ENCODE data around the gene CD300LD. TPM values are rescaled to one million over a fixed set of nuclear protein-coding genes. Genes with fewer than 3 reads are reported as not detected.

CD300LD gene
- total and polyA plus RNA-seq, 2 of the 8 experiments (the other 6 are each of a cell fraction or from before 2014, with no cell fraction given): not detected

- Histone ChIP-seq H3K14ac (ENCODE audit: insufficient read length) (no peak overlapping the region), H2BK120ac (replicated peaks; ENCODE audit: low read depth, low read length) (no peak overlapping the region), H3K18ac (ENCODE audit: extremely low read depth, low read length) (no peak overlapping the region), H3K4me1 (replicated peaks in 1 of 4; ENCODE audit: control insufficient read depth in 3 of 4, insufficient read depth in 4 of 4, low read length in 3 of 4) (no peaks in the 10 kb centered on the region), H4K8ac (ENCODE audit: extremely low read depth, insufficient read depth, low read length) (no peak overlapping the region), H2BK20ac (ENCODE audit: low read length) (no peak overlapping the region), H3K27me3 (replicated peaks in 1 of 4; ENCODE audit: control insufficient read depth in 3 of 4, extremely low read depth in 1 of 4, insufficient read depth in 3 of 4, low read length in 3 of 4) (peaks cover 0 to 7% (median 0%) of the 10 kb centered on the region in 4 experiments; a peak in 3 of 7 replicates), H3K56ac (replicated peaks; ENCODE audit: insufficient read length, low read depth, low read length) (no peak overlapping the region), H3K79me2 (ENCODE audit: control insufficient read depth in 1 of 2, insufficient read depth in 2 of 2, low read length in 2 of 2) (no peaks in the 10 kb centered on the region), H2BK15ac (ENCODE audit: low read length) (no peak overlapping the region), H4K91ac (replicated peaks; ENCODE audit: insufficient read length, low read length) (no peak overlapping the region), H2AK5ac (ENCODE audit: low read depth, low read length) (no peak overlapping the region), H3K4me3 (ENCODE audit: extremely low read depth in 1 of 4, insufficient read depth in 2 of 4, low read depth in 3 of 4, low read length in 4 of 4) (no peak overlapping the region), H3K4ac (replicated peaks; ENCODE audit: insufficient read length, low read depth, low read length) (no peak overlapping the region), H3K9me3 (ENCODE audit: insufficient read depth in 2 of 2, low read depth in 1 of 2, low read length in 1 of 2) (no peaks in the 10 kb centered on the region), H2BK5ac (ENCODE audit: low read depth, low read length) (no peak overlapping the region), H3K9ac (replicated peaks in 1 of 4; ENCODE audit: extremely low read depth in 1 of 4, low read depth in 3 of 4, low read length in 3 of 4) (no peak overlapping the region), H3K79me1 (ENCODE audit: low read depth, low read length) (no peaks in the 10 kb centered on the region), H3K23ac (ENCODE audit: insufficient read length) (no peak overlapping the region), H4K20me1 (replicated peaks in 1 of 2; ENCODE audit: control insufficient read depth in 1 of 2, insufficient read depth in 2 of 2, low read length in 2 of 2) (no peaks in the 10 kb centered on the region), H3K27ac (ENCODE audit: low read depth, low read length) (no peak overlapping the region), H3K36me3 (ENCODE audit: control insufficient read depth in 2 of 4, insufficient read depth in 4 of 4, low read length in 3 of 4) (no peaks in the 10 kb centered on the region), H3K4me2 (ENCODE audit: insufficient read depth in 1 of 2, low read depth in 2 of 2, low read length in 2 of 2) (no peak overlapping the region), H2AFZ (ENCODE audit: low read length) (no peak overlapping the region), H4K5ac (ENCODE audit: insufficient read length, low read depth, low read length) (no peak overlapping the region), H3K23me2 (ENCODE audit: low read depth, low read length) (no peaks in the 10 kb centered on the region; the same call in 1 of the 2 replicates), H2BK12ac (ENCODE audit: low read depth, low read length) (no peak overlapping the region)
- no peak for DNase-seq (ENCODE audit: low read depth in 1 of 2, low spot score in 2 of 2)
- POLR2A ChIA-PET (ENCODE audit: partially characterized antibody): no interaction called here
- TF ChIP-seq TAF7 (optimal IDR thresholded peaks at IDR 0.05; ENCODE audit: borderline replicate concordance, low read depth, low read length): no peak
- no peak for TF ChIP-seq POLR2A (IDR thresholded peaks at IDR 0.05; ENCODE audit: control extremely low read depth in 1 of 2, low read depth in 2 of 2, low read length in 2 of 2)
- TF ChIP-seq CEBPB (IDR thresholded peaks at IDR 0.05; ENCODE audit: low read depth, low read length): no peak
- no peak for TF ChIP-seq CTBP2 (IDR thresholded peaks at IDR 0.05; ENCODE audit: borderline replicate concordance, insufficient read depth, insufficient read length, low read length)
- no peak for TF ChIP-seq RFX5 (IDR thresholded peaks at IDR 0.05; ENCODE audit: borderline replicate concordance, low read depth, low read length)
- no peak for TF ChIP-seq SP1 (IDR thresholded peaks at IDR 0.05; ENCODE audit: low read depth, low read length)
- TF ChIP-seq HDAC2 (IDR thresholded peaks at IDR 0.05; ENCODE audit: borderline replicate concordance in 1 of 2, low read depth in 2 of 2, low read length in 2 of 2): no peak
- TF ChIP-seq GTF2F1 (IDR thresholded peaks at IDR 0.05; ENCODE audit: borderline replicate concordance, low read depth, low read length): no peak
- TF ChIP-seq GABPA (IDR thresholded peaks at IDR 0.05; ENCODE audit: borderline replicate concordance, insufficient read depth, low read length): no peak
- TF ChIP-seq TCF12 (IDR thresholded peaks at IDR 0.05; ENCODE audit: low read depth, low read length): no peak
- TF ChIP-seq NANOG (IDR thresholded peaks at IDR 0.05; ENCODE audit: insufficient read depth, low read depth, low read length, poor library complexity, severe bottlenecking): no peak
- no peak for TF ChIP-seq TBP (IDR thresholded peaks at IDR 0.05; ENCODE audit: low read depth, low read length)
- TF ChIP-seq SAP30 (IDR thresholded peaks at IDR 0.05; ENCODE audit: insufficient read depth, insufficient replicate concordance, low read length): no peak
- WGBS, 2 experiments (ENCODE audit: extremely low coverage in 1 of 2, insufficient coverage in 1 of 2, insufficient read length in 1 of 2, insufficient replicate concordance in 2 of 2, low coverage in 1 of 2, low lambda C conversion rate in 2 of 2, missing lambda C conversion rate in 1 of 2): 67% methylated on average over 1 of the region's 1 CpG; no CpG with 5 or more reads in 1 of the 2 experiments
- no peak for FAIRE-seq
- CTCF ChIA-PET (ENCODE audit: partially characterized antibody): interaction anchor here (0.8 to 2.1 kb wide), 3 partner anchors 41 to 149 kb away, joined by 3 to 7 read pairs (median 3); no protein-coding TSS in a partner anchor
These were observed 15.1 kb upstream of the CD300LD start for GRCh38 chr17:74607221-74607620.

All from H1 (cell line).